ENCODE results near the gene ZNF718. TPM values are rescaled to one million over a fixed set of nuclear protein-coding genes. Genes with fewer than 3 reads are reported as not detected.

The ZNF718 gene
- total and polyA plus RNA-seq, 2 of the 8 experiments (the other 6 are each of a cell fraction or from before 2014, with no cell fraction given) = 3.3 to 19.5 TPM

- TF ChIP-seq, protein P1, sequence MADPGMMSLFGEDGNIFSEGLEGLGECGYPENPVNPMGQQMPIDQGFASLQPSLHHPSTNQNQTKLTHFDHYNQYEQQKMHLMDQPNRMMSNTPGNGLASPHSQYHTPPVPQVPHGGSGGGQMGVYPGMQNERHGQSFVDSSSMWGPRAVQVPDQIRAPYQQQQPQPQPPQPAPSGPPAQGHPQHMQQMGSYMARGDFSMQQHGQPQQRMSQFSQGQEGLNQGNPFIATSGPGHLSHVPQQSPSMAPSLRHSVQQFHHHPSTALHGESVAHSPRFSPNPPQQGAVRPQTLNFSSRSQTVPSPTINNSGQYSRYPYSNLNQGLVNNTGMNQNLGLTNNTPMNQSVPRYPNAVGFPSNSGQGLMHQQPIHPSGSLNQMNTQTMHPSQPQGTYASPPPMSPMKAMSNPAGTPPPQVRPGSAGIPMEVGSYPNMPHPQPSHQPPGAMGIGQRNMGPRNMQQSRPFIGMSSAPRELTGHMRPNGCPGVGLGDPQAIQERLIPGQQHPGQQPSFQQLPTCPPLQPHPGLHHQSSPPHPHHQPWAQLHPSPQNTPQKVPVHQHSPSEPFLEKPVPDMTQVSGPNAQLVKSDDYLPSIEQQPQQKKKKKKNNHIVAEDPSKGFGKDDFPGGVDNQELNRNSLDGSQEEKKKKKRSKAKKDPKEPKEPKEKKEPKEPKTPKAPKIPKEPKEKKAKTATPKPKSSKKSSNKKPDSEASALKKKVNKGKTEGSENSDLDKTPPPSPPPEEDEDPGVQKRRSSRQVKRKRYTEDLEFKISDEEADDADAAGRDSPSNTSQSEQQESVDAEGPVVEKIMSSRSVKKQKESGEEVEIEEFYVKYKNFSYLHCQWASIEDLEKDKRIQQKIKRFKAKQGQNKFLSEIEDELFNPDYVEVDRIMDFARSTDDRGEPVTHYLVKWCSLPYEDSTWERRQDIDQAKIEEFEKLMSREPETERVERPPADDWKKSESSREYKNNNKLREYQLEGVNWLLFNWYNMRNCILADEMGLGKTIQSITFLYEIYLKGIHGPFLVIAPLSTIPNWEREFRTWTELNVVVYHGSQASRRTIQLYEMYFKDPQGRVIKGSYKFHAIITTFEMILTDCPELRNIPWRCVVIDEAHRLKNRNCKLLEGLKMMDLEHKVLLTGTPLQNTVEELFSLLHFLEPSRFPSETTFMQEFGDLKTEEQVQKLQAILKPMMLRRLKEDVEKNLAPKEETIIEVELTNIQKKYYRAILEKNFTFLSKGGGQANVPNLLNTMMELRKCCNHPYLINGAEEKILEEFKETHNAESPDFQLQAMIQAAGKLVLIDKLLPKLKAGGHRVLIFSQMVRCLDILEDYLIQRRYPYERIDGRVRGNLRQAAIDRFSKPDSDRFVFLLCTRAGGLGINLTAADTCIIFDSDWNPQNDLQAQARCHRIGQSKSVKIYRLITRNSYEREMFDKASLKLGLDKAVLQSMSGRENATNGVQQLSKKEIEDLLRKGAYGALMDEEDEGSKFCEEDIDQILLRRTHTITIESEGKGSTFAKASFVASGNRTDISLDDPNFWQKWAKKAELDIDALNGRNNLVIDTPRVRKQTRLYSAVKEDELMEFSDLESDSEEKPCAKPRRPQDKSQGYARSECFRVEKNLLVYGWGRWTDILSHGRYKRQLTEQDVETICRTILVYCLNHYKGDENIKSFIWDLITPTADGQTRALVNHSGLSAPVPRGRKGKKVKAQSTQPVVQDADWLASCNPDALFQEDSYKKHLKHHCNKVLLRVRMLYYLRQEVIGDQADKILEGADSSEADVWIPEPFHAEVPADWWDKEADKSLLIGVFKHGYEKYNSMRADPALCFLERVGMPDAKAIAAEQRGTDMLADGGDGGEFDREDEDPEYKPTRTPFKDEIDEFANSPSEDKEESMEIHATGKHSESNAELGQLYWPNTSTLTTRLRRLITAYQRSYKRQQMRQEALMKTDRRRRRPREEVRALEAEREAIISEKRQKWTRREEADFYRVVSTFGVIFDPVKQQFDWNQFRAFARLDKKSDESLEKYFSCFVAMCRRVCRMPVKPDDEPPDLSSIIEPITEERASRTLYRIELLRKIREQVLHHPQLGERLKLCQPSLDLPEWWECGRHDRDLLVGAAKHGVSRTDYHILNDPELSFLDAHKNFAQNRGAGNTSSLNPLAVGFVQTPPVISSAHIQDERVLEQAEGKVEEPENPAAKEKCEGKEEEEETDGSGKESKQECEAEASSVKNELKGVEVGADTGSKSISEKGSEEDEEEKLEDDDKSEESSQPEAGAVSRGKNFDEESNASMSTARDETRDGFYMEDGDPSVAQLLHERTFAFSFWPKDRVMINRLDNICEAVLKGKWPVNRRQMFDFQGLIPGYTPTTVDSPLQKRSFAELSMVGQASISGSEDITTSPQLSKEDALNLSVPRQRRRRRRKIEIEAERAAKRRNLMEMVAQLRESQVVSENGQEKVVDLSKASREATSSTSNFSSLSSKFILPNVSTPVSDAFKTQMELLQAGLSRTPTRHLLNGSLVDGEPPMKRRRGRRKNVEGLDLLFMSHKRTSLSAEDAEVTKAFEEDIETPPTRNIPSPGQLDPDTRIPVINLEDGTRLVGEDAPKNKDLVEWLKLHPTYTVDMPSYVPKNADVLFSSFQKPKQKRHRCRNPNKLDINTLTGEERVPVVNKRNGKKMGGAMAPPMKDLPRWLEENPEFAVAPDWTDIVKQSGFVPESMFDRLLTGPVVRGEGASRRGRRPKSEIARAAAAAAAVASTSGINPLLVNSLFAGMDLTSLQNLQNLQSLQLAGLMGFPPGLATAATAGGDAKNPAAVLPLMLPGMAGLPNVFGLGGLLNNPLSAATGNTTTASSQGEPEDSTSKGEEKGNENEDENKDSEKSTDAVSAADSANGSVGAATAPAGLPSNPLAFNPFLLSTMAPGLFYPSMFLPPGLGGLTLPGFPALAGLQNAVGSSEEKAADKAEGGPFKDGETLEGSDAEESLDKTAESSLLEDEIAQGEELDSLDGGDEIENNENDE (IDR thresholded peaks at IDR 0.05; ENCODE audit: insufficient replicate concordance, low read length) = no peak
- no peak for TF ChIP-seq NANOG (IDR thresholded peaks at IDR 0.05; ENCODE audit: insufficient read depth, low read depth, low read length, poor library complexity, severe bottlenecking)
- TF ChIP-seq TAF1 (IDR thresholded peaks at IDR 0.05; ENCODE audit: low read depth, low read length) = peak; percentile 36; the same call in 1 of the 2 replicates
- TF ChIP-seq YY1 (IDR thresholded peaks at IDR 0.05; ENCODE audit: low read depth, low read length) = peak; percentile 53; the same call in 1 of the 2 replicates
- TF ChIP-seq POLR2A (IDR thresholded peaks at IDR 0.05; ENCODE audit: control extremely low read depth in 1 of 2, low read depth in 2 of 2, low read length in 2 of 2) = 0 out of 3 replicates have a peak, but pooled peaks of 1 of the 2 experiments have one; percentile 56
- no peak for TF ChIP-seq TEAD4 (IDR thresholded peaks at IDR 0.05; ENCODE audit: low read depth, low read length)
Measured at GRCh38 chr4:125091-125771, 930 bp downstream of the ZNF718 start (continued).
